GM12892 (cell line): ENCODE measurements around the gene FGGY.

ENCODE experiments used
- DNase-seq: peaks from one replicate; pipeline ENCODE4 v3.0.0; 2011; ENCODE audit not compliant: insufficient read length
- FAIRE-seq: peaks from 2 replicates; lab custom pipeline; 2011; peaks lifted over from hg19 to GRCh38; lab: Jason Lieb, UNC
- POLR2A ChIP-seq: IDR thresholded peaks from 2 replicates; pipeline ENCODE4 v1.6.1; 2011; ENCODE audit warnings: low read depth, low read length, control low read depth
- POLR2AphosphoS5 ChIP-seq: IDR thresholded peaks from 2 replicates; pipeline ENCODE4 v1.6.1; 2011; ENCODE audit warnings: low read depth, low read length, control low read depth
- TAF1 ChIP-seq: IDR thresholded peaks from 2 replicates; pipeline ENCODE4 v1.6.1; 2011; ENCODE audit warnings: low read depth, mild to moderate bottlenecking, control low read depth, low read length, borderline replicate concordance

FGGY gene

GRCh38 chr1:59414406-59415133 is 117.7 kb downstream of the FGGY start:
- no peak for FAIRE-seq
- TF ChIP-seq POLR2A: no peak
- no peak for TF ChIP-seq POLR2AphosphoS5
- TF ChIP-seq TAF1: no peak
- DNase-seq: no peak

- TF ChIP-seq TAF1: no peak
- no peak for TF ChIP-seq POLR2A
- DNase-seq (no peak), FAIRE-seq (no peak)
Observed at GRCh38 chr1:59415286-59415850, 118.5 kb downstream of the FGGY start.

DNA sequence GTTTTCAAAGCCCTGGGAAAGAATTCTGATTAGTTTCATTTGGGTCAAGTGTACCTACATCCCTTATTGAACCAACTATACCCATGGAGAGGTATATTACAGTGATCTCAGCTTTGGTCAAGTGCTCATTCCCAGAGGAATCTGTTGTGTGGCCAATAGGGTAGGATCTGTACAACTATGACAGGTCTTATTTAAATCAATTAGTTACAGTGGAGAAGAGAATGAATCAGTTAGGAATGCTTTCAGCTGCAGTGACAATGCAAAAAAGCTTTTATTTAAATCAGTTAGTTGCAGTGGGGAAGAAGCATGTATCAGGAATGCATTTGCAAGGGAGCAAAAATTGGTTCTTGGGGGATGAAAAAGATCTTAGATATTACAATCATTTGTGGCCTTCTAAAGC is 119.0 kb downstream of the FGGY start:
- TF ChIP-seq TAF1 (no peak), POLR2AphosphoS5 (no peak), POLR2A (no peak)
- DNase-seq (no peak), FAIRE-seq (no peak)

DNA sequence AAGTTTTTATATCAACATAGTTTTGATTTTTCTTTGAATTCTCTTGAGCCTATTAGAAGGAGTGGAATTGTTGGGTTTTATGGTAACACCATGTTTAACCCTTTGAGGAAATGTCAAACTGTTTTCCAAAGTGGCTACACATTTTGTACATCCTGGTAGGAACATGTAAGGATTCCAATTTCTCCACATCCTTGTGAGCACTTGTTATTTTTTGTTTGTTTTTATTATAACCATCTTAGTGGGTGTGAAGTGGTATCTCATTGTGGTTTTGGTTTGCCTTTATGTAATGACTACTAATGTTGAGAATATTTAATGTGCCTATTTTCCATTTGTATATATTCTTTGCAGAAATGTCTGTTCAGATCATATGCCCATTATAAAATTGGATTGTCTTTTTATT is 120.5 kb downstream of the FGGY start:
- no peak for DNase-seq
- no peak for TF ChIP-seq POLR2A
- TF ChIP-seq POLR2AphosphoS5: no peak
- no peak for TF ChIP-seq TAF1
- no peak for FAIRE-seq

DNA sequence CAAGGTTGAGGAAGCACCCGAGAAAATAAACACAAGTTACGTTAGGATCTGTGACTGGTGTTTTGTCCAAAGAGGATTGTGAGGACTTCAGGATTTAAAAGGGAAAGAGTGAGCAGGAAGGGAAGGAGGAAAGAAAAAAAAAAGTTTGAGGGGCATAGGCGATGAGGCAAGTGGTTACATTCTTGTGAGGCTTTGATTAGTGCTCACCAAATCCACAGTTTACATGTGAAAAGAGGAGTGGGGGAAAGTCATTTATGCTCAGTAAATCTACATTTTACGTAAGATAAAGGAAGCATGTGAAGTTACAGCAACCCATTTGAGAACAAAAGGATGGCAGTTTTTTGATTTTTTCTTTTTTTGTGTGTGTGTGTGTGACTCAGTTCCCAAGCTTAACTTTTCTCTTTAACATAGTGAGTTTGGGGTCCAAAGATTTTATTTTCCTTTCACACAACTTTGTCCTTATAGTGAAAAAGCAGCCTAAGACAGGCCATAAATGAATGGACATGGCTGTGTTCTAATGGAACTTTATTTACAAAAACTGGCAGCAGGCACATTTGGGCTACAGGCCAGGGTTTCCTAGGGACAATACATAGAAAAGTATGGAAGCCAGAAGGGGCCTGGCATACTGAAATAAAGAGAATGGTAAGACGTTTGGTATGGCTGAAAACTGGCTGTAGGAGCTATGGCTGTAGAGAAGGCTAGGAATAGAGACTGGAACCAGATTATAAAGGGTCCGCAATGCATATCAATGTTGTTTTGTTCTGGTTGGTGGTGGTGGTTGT is 121.7 kb downstream of the FGGY start:
- DNase-seq (no peak), FAIRE-seq (no peak)
- TF ChIP-seq POLR2A (no peak), TAF1 (no peak), POLR2AphosphoS5 (no peak)

- FAIRE-seq: peak; percentile 14
- TF ChIP-seq TAF1 (no peak), POLR2A (no peak), POLR2AphosphoS5 (no peak)
- no peak for DNase-seq
Observed at GRCh38 chr1:59419361-59420140, 122.7 kb downstream of the FGGY start.

- TF ChIP-seq POLR2AphosphoS5 (no peak), TAF1 (no peak), POLR2A (no peak)
- DNase-seq (no peak), FAIRE-seq (no peak)
Observed at GRCh38 chr1:59421232-59421920, 124.5 kb downstream of the FGGY start.

- no peak for DNase-seq
- FAIRE-seq: no peak
- no peak for TF ChIP-seq POLR2AphosphoS5
- no peak for TF ChIP-seq TAF1
- no peak for TF ChIP-seq POLR2A
Observed at GRCh38 chr1:59422921-59423575, 126.2 kb downstream of the FGGY start.

DNA sequence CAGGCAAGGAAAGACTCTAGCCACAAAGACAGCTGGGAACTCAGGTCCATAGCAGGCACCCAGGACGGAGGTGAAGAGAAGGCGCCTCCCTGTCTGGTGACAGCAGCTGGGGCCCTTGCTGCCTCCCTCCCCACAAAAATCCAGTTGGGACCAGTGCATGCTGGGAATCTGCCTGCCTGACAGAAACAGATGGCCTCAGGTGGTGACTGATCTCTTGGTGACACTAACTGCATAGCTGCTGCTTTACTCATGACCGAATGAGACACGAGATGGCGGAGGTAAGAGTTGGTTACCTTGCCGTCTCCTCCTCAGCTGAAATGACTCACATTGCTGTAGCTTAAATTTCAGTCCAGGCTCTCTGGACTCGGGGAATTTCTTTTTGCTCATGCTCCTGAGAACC is 130.3 kb downstream of the FGGY start:
- FAIRE-seq (no peak), DNase-seq (no peak)
- TF ChIP-seq POLR2A (no peak), POLR2AphosphoS5 (no peak), TAF1 (no peak)

- DNase-seq (no peak), FAIRE-seq (no peak)
- TF ChIP-seq POLR2AphosphoS5 (no peak), TAF1 (no peak), POLR2A (no peak)
Observed at GRCh38 chr1:59427784-59428183, 130.9 kb downstream of the FGGY start.
